Astrocyte of the spinal cord (primary cell): ENCODE results near the gene PLA2G4F.

Experiments
- DNase-seq: peaks from one replicate; pipeline ENCODE4 v3.0.0; 2011; ENCODE audit warnings: low read depth, low spot score
- H3K4me3 ChIP-seq: 2 replicates; pipeline ENCODE4 v1.5.1; 2011; ENCODE audit warnings: low read depth, mild to moderate bottlenecking, low read length, moderate library complexity
- in situ Hi-C: cut with HindIII; loops from 2 replicates; pipeline ENCODE4 v1.10.0; 2017; ENCODE audit warnings: low sequenced_read_pairs
- TF ChIP-seq, protein P1 (sequence below): IDR thresholded peaks from 2 replicates; pipeline ENCODE4 v1.5.1; 2012; ENCODE audit warnings: low read depth, mild to moderate bottlenecking, low read length, inconsistent platforms

PLA2G4F gene

DNA sequence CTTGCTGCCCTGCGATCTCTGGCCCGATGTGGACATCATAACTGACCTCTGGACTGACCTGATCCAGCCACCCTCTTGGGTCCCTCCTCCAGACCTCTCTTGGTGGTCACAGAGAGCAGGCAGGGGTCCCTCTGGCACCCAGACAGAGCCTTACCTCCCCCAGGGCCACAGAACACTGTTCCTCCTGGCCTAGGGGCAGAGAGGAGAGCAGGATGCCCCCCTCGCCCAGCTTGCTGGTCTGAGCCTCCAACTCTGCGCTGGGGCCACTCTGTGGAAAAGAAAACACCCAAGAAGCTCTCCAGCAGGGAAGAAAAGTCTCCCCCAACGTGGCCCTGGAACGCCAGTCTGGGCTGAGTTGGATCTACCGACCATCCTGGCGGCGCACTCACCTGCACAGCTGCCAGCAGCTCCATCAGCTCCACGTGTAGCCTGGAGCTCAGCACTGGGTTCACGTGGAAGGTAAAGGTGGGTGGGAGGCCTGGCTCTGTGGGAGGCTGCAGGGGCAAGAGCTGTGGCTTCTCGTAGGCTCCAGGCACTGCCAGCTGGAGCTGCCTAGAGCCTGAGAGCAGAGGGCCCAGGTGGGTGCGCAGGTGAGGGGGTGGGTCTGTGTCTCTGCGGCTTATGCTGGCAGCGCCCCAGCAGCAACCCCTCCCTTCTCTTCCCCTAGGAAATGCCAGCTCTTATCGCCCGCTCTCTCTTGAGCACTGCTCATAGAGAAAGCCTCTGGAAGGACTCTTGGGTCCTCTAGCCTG is 6.0 kb downstream of the PLA2G4F start:
- H3K4me3 ChIP-seq = no peak overlapping the region
- no peak for DNase-seq
- TF ChIP-seq, protein P1, sequence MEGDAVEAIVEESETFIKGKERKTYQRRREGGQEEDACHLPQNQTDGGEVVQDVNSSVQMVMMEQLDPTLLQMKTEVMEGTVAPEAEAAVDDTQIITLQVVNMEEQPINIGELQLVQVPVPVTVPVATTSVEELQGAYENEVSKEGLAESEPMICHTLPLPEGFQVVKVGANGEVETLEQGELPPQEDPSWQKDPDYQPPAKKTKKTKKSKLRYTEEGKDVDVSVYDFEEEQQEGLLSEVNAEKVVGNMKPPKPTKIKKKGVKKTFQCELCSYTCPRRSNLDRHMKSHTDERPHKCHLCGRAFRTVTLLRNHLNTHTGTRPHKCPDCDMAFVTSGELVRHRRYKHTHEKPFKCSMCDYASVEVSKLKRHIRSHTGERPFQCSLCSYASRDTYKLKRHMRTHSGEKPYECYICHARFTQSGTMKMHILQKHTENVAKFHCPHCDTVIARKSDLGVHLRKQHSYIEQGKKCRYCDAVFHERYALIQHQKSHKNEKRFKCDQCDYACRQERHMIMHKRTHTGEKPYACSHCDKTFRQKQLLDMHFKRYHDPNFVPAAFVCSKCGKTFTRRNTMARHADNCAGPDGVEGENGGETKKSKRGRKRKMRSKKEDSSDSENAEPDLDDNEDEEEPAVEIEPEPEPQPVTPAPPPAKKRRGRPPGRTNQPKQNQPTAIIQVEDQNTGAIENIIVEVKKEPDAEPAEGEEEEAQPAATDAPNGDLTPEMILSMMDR = no peak
- in situ Hi-C loops = no loop called here

DNA sequence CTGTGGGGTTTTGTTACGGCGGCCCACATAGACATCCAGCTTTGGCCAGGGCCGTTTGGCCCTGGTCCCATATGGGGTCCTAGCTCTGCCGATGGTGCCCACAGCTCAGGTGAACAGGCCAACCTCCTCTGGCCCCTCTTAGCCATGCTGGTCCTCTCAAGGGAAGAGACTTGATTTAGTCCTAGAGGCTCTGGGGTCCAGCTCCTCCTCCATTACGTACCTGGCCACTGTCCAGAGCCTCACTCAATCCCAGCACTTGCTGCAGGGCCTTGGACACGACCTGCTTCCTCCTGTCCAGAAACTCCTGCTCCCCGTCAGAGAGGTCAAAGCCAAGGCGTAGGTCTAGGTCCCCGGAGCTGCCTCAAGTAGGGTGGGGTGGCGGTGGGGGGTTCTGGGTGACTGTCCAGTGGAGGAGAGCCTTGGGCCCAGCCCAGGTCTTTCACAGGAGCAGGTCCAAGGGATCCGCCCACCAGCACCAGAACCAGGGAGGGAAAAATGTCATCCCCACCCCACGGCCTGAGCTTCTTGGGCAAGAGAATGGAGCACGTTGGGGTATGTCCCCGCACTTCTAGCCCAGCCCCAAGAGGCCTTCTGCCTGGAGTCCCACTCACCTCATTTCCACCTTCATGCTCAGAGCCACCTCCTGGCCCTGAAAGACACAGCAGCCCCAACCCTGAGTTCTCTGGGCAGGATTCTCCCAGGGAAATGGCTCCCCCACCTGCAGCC is 6.8 kb downstream of the PLA2G4F start:
- DNase-seq = no peak
- in situ Hi-C loops = no loop called here

DNA sequence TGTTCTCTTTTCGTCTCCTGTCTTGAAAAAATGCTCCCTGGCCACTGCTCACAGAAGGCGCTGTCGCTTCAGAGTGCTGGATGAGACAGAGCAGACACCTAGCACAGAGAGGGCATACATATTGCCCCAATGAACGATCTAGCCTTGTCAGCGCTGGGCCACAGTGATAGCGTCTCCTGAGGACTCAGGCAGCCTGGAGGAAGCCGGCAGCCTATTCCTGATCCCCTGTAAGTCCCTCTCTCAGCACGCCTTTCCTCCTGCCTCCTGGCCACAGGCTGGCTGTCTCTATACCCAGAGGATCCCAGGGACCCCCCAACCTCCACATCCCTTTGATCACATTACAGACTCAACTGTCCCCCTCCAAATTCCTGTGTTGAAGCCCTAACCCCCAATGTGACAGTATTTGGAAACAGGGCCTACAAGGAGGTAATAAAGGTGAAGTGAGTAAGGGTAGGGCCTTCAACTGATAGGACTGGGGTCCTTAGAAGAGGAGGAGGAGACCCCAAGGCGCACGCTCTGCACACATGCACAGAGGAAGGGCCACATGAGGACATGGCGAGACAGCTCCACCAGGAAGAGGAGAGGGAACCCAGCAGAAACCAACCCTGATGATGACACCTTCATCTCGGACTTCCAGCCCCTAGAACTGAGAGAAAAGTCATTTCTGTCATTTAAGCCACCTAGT is 7.5 kb downstream of the PLA2G4F start:
- TF ChIP-seq, protein P1 = no peak
- in situ Hi-C loops = no loop called here
- DNase-seq = no peak
- H3K4me3 ChIP-seq = no peak overlapping the region

More for the DNA sequence above, 6.8 kb downstream of the PLA2G4F start:
- no peak overlapping the region for H3K4me3 ChIP-seq
- TF ChIP-seq, protein P1 = no peak

DNA sequence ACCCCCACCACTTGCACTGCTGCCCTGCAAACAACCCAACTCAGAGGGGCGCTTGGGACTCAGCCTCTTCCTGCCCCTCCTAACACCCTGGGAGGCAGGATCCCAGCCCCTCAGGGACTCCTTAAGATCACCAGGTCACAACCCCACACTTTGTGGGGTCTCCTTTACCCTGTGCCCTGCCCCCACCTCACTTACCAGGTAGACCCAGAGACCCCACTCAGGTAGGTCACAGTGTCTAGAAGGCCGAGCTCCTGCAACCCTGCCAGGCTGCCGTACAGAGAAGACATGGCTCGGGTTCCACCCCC is 9.1 kb downstream of the PLA2G4F start:
- in situ Hi-C loops = no loop called here
- TF ChIP-seq, protein P1 = no peak
- H3K4me3 ChIP-seq = no peak overlapping the region
- no peak for DNase-seq

DNA sequence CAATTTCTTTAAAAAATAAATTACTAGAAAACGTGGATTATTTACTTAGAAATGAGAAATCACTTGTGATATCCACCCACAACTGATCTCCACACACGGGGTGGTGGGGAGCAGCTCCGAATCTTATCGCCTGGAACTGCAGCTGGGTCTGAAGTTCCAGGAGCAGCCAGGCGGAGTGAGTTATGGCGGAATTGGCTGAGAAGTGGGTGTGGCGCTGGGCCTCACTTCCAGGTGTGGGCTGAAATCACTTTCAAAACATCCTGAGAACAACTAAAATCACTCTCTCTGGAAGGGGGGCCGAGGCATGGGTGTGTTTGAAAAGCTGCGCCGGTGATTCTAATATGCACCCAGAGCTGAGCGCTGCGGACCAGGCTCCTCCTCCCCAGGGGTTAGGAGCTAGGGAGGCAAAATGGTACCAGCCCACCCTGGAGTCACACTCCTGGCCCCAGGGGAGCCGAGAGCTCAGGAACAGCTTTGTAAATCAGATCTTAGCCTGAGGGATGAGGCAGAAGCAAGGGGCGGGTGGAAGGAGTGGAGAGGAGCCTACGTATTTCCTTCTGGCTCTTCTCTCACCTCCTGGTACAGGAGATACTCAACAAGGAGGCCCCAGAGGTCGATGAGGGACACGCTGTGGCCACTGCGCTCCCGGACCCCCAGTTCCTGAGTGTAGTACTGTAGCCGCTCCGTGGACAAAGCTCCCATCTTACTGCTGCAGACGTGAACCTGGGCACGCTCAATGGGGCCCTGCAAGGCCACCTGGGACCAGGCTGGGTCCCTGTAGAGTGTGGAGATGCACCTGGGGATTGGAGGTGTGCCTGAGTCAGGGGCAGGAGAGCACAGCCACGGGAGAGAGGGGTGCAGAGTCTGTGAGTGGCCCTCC is 9.6 kb downstream of the PLA2G4F start:
- TF ChIP-seq, protein P1 = no peak
- no peak overlapping the region for H3K4me3 ChIP-seq
- in situ Hi-C loops = no loop called here
- no peak for DNase-seq
